ENCODE data around the gene GUCD1.

GRCh38 chr22:24523873-24524272 lies 31.1 kb downstream of the GUCD1 start:
- TF ChIP-seq ZNF274 (IDR thresholded peaks at IDR 0.05; ENCODE audit: low read depth, low read length): no peak
- no peak for TF ChIP-seq SUZ12 (IDR thresholded peaks at IDR 0.05; ENCODE audit: extremely low read depth, insufficient read depth, insufficient read length)
